Bronchial smooth muscle cell (primary cell): ENCODE measurements around the gene ZNF425. TPM values are rescaled to one million over a fixed set of nuclear protein-coding genes. Genes with fewer than 3 reads are reported as not detected.

Experiments used
- total RNA-seq: library from RNA; depleted of rRNA; stranded (reverse); fragments of >200 nt; gene quantifications from 2 replicates; pipeline ENCODE4 v1.2.1, GENCODE V29; 2014

ZNF425 gene
- 6.3 and 6.5 TPM in 2 replicates for total RNA-seq

GRCh38 chr7:149125863-149126661, at the start of gene ZNF425:
Gene ZNF425, minus strand, starts transcription at chr7:149126324. Its CDS starts 111 bp downstream, at chr7:149126213.

GRCh38 chr7:149147072-149147751, 21.1 kb upstream of the ZNF425 start, which contains the start of gene ZNF398:
Gene ZNF398, plus strand, starts transcription at chr7:149147453. Its CDS starts 290 bp downstream, at chr7:149147743.

DNA sequence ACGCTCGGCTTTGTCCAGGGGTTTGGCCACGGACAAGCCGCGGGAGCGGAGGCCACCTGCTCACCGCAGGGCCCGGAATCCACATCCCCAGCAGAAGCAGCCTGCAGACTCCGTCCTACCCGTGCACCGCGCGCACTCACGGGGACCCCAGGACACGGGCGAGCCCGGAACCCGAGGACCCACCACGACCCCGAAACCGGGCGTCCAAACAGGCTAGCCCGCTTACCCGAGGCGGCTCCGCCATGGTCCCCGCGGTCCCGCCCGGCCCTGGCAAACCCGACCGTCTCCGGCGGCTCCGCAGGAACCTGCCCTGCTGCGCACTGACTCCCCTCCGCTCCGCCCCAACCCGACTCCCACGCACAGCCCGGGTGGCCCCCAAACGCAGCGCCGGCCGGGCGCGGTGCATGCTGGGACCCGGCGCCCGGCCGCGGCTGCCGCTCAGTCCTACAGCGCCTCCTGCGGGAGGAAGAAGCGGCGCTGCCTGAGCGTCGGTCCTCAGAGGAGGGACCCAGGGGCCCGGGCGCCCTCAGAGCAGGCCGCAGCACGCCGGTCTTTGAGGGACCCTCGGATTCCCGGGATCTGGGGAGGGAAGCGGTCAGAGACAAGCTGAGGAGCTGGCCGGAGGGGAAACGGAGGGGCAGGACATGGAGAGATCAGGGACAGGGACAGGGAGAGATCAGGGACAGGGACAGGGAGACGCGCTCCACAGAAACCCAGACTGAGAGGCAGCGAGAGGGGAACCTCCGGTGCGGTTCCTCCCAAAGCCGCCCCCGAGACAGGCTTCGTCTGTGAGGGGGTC, 35.5 kb downstream of the ZNF425 start, which contains the start of gene ZNF786:
Gene ZNF786 (minus strand): TSS at position 322 of the 799 bp plus-strand sequence. CDS start 78 bp downstream, at position 244.

Other genes with a start within 250 kb of the ZNF425 start
- gene EZH2, start 242.0 kb downstream of the ZNF425 start, total RNA-seq: 4.3 and 4.7 TPM in 2 replicates
- gene PDIA4, start 97.8 kb downstream of the ZNF425 start, total RNA-seq: 222 and 241 TPM in 2 replicates
- 3.9 and 4.3 TPM in 2 replicates for gene ZNF786, start 35.6 kb downstream of the ZNF425 start, total RNA-seq
- gene ZNF398, start 21.1 kb upstream of the ZNF425 start, total RNA-seq: 3.9 and 4.6 TPM in 2 replicates
- gene ZNF282, start 69.2 kb upstream of the ZNF425 start, total RNA-seq: 12.2 and 18.6 TPM in 2 replicates
- 3.3 and 4.6 TPM in 2 replicates for gene ZNF212, start 113.3 kb upstream of the ZNF425 start, total RNA-seq
- 11.7 and 15.5 TPM in 2 replicates for gene ZNF783, start 135.9 kb upstream of the ZNF425 start, total RNA-seq